ENCODE data around the gene TOR2A. TPM values are rescaled to one million over a fixed set of nuclear protein-coding genes. Genes with fewer than 3 reads are reported as not detected.

TOR2A gene
- polyA plus RNA-seq, 4 donors, result 12.4 to 19.1 (median 16.6) TPM

DNA sequence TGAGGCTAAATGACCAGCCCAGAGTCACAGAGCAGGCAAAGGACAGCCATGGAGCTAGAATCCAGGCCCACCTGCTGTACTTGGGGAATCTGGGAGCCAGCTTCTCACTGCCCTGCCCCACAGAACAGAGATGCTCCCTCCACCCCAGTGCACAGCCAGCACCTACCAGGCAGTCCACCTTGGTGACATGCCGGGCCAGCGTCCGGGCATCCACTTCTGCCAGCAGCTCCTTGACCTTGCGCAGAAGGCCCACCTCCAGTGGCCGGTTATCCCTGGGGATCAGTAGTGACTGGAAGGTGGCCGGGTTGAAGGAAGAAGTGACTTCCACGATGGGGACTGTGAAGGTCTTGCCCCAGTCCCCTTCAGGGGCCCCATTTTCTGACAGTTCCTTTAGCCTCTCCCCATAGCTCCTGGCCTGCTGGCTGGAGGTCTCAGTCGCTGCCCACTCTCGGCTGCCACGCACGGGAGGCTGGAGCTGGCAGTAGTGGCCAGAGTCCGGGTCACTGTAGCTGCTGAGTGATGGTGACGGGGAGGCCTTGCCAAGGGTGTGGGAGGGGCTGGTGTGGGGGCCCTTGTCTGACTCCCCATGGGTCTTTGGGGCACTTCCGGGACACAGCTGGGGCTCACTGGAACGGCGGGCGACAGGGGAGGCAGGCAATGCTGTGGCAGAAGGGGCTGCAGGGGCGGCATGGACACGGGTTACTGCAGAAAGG is 9.5 kb upstream of the TOR2A start:
- DNase-seq (ENCODE audit: low read depth in 4 of 4, low spot score in 3 of 4), result no peak

DNA sequence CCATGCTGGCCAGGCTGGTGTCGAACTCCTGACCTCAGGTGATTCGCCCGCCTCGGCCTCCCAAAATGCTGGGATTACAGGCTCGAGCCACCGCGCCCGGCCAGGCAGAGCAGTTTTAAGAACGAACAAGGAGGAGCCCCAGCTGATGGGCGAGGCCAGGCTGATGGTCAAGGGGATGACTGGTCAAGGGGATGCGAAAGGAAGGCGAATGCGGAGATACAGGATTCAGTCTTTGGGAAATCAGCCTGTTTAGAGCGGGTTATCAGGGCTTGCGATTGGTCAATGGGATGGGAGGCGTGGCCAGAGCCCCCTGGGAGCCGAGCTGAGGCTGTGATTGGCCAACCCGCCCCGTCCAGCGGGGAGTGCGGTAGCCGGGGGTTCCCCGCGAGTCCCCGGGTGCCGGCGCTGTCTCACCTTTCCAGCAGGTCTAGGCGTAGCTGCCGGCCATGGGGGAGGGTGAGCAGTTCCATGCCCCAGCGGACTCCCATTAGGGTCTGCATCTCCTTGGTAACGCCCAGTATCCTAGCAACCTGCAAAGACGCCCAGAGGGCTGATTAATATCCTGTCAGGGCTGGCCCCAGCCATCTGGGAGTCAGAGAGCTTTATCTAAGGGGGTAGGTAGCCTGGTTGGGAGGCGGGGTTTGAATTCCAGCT is 7.5 kb upstream of the TOR2A start:
- peak in 3 of 4 donors; percentile 61 to 71 (median 69) for DNase-seq (ENCODE audit: low read depth in 4 of 4, low spot score in 3 of 4)

DNA sequence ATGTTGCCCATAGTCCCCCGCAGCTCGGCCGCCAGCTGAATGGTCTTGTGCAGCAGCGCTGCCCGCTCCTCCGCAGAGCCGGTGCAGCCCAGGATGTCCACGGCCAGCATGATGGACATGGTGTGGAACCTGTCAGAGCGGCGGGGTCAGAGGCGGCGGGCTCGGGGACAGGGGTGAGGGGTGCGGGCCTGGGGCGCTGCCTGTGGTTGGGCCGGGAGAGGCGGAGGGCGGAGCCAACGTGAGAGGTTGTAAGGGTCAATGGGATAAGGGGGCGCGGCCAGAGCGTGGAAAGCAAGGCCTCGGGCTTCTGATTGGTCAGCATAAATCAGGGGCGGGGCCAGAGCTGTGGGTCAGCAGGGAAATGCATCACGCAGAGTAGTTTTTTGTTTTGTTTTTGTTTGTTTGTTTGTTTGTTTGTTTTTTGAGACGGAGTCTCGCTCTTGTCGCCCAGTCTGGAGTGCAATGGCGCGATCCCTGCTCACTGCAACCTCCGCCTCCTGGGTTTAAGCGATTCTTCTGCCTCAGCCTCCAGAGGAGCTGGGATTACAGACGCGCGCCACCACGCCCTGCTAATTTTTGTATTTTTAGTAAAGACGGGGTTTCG is 6.8 kb upstream of the TOR2A start:
- peak in 1 of 4 donors; percentile 59 for DNase-seq (ENCODE audit: low read depth in 4 of 4, low spot score in 3 of 4)

DNA sequence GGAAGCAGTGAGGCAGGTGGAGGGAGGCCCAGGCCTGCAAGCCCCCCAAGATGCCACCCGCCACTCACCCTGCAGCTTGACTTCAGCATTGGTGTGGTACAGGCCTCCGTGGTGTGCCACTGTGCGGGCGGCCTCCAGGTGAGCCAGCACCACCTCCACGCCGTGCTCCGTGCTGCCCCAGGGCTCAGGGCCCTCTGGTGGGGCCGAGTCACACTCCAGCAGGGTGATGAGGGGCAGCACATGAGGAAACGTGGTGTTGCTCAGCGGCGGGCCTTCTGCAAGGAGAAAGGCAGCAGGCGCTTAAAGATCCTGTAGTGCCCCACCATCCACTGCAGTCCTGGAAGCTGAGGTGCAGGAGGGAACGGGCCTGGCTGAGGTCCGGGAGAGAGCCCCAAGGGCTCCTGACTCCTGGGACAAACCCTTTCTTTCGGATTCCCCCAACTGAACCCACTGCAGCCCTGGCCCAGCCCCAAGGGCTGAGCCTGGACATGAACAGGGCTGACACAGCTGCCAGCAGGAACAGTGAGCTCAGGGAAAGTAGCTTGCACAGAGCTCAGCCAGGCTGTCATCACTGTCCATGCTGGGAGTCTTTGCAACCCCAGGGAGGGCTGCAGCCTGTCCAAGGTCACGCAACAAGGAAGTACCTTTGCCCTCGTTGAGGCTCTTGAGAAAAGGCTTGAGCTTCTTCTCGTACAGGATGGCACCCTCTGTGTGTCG is 4.7 kb upstream of the TOR2A start:
- no peak for DNase-seq (ENCODE audit: low read depth in 4 of 4, low spot score in 3 of 4)

DNA sequence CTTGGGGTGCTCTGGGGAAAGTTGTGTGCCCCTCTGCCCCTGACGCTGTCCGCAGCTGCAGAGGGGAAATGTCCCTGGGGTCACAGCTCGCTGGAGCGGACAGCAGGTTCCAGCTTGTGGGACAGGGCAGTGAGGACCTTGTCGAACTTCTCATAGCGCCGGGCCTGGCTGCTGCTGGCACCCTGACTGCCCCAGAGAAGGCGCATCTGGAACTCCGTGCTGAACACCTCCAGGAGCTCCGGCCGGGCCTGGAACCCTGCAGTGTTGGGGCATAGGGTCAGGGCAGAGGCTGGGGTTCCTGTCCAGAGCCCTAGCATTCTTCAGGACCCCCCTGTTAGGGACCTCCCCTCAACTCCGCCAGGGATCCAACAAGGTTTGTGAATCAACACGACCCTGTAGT is 3.6 kb upstream of the TOR2A start:
- DNase-seq (ENCODE audit: low read depth in 4 of 4, low spot score in 3 of 4), result no peak

DNA sequence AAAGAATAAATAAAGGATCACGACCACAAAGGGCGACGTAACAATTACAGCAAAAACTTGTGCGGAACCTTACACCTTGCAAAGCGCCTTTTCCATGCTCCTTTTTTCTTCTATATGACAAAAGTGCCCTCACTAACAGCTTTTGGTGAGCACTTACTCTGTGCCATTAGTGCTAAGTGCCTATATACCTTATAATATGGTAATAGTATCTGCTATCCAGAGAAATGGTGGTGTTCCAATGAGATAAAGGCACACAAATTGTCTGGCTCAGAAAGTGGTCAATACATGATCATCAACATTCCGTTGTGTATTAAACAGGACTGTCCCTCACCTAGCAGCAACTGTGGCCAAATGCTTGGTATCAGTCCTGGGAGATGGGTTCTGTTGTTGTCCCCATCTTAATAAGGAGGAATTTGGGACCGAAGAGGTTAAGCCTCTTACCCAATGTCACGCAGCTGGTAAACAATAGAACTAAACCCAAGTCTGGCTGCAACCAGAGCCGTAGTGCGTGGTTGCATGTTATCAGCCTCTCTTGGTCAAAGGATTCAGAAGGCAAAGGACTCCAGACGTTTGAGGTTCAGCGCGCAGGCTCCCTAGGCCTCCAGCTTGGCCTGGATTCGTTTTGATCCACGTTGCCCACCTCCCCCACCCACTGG is 564 bp upstream of the TOR2A start:
- no peak for DNase-seq (ENCODE audit: low read depth in 4 of 4, low spot score in 3 of 4)

DNA sequence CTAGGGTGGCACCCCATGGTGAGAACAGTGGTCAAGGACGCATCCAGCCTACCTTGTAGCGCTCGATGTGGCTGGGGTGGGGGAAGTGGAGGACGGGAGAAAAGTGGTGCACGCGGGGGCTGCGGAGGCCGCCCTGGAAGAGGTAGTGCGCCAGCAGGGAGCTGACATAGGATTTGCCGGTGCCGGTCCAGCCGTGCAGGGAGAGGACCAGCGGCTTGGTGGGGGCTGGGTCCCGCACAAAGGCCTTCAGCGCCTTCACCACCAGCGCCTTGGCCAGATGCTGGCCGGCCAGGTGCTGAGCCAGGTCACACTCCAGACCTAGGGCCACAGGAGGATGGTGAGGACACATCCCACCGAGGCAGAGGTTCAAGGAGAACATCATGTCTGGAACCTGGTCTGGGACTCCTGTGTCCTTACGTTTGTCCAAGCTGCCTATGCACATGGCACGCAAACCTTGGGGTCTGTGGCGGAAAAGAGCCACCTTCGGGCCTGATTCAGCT is 797 bp downstream of the TOR2A start:
- no peak for DNase-seq (ENCODE audit: low read depth in 4 of 4, low spot score in 3 of 4)

DNA sequence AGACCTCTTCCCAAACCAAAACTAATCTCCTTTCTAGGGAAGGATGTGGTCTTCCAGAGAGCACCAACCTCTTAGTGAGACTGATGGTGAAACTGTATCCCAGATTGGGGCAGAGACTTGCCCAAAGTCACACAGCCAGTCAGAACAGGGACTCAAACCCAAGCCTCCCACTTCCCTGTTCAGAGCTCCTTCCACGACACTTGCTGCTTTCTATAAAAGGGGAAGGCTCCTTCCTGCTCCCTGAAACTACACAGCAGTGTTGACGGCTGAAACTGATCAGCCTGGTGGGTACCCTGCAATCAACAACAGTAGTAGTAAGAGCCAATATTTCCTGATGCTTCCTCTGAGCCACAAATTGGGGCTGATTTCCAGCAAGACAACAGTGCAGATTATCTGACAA is 1.5 kb downstream of the TOR2A start:
- DNase-seq (ENCODE audit: low read depth in 4 of 4, low spot score in 3 of 4), result no peak

DNA sequence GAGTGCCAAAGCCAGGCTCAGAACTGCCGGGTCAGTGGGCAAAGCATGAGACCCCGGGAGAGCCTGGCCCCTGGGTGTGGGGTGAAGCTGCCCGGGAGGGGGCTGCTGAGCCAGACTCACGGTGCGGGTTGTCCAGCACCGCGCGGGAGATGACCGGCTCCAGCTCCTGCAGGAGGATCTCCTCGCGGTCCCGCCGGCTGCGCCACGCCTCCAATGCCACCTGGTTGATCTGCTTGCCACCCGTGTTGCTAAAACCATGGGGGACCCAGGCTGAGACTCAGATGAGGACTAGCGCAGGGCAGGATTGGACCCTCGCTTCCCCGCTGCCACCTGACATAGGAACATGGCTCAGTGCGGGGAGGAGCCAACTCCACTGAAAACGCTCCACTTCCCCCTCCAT is 2.6 kb downstream of the TOR2A start:
- DNase-seq (ENCODE audit: low read depth in 4 of 4, low spot score in 3 of 4), result no peak

DNA sequence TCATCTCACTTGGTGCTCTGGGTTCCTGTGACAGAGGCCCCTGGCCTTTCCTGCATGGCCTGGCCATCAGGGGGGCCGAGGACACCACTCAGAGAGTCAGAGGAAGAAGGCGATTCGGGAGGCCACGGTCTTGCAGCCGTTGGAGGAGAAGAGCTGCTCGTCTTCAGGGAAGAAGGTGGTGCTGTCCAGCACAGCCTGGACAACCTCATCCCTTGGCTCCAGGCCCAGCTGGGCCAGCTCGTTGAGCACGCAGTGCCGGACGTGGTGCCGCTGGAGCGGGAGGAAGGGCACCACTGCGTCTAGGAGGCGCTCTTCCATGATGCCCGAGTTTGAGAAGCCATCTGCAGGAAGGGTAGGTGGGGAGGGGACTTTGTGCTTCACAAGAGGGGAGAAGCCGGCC is 3.2 kb downstream of the TOR2A start:
- no peak for DNase-seq (ENCODE audit: low read depth in 4 of 4, low spot score in 3 of 4)

DNA sequence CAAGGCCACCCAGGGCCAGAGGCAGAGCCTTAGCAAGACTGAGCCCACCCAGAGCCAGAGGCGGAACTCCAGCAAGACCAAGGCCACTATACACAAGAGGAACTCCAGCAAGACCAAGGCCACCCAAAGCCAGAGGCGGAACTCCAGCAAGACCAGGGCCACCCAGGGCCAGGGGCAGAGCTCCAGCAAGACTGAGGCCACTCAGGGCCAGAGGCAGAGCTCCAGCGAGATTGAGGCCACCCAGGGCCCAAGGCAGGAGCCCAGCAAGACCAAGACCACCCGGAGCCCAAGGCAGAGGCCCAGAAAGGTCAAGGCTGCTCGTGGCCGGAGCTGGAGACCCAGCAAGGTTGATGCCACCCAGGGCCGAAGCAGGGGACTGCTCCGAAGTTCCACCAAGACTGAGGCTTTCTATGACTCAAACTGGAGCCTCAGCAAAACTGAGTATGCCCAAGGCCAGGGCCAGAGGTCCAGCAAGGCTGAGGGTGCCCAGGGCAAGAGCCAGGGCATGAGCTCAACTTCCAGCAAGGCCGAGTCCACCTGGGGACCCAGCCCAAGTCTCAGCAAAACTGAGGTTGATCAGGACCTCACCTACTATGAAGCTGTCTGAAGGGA is 4.2 kb downstream of the TOR2A start:
- DNase-seq (ENCODE audit: low read depth in 4 of 4, low spot score in 3 of 4), result no peak

DNA sequence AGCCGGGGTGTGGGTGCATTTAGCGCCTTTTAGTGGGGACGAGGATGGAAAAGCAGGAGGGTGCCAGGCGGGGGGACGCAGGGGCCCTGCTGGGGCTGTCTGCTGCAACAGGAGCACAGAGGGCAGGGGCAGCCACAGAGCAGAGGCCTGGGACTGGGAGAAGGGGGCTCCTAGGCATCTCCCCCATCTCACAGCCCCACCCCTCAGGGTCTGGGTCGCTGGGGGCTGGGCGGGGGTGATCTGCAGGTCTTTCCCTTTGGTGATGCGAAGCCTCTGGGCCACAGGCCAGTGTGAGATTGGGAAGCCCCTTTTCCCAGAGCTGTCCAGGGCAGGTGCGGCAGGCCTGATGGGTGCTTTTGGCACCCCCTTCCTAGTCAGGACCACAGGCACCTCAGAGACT is 4.8 kb downstream of the TOR2A start:
- no peak for DNase-seq (ENCODE audit: low read depth in 4 of 4, low spot score in 3 of 4)

DNA sequence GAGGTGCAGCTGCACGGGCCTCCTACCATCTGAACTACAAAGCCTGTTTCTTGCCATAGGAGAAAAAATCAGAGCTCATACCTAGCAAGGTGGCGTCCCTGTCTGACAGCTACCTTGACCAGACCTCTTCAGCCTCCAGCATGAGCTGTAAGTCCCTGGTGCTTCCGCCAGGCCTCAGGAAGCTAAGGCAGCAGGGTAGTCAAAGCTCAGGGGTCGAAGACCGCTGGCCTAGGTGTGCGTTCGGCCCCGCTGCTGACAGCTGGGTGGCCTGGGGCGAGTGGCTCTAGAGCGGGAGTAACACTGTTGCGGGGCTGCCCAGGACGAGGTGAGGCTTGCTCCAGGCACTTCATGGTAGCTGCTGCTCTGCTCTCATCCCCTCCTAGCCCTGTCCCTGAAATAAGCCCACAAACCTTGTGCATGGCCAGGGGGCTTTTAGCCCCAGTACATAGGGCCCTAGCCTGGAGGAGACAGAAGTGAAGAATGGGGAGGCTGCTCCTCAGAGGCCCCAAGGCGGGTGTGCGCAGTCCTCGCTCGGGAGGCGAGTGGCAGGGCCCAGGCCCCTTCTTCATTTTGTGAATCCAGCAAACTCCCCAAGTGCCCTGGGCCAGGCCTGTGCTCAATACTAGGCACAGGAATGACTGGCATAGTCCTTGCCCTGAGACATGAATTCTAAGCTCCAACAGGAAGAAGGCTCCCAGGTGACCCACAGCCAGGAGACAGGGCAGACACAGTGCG is 5.4 kb downstream of the TOR2A start:
- no peak for DNase-seq (ENCODE audit: low read depth in 4 of 4, low spot score in 3 of 4)

DNA sequence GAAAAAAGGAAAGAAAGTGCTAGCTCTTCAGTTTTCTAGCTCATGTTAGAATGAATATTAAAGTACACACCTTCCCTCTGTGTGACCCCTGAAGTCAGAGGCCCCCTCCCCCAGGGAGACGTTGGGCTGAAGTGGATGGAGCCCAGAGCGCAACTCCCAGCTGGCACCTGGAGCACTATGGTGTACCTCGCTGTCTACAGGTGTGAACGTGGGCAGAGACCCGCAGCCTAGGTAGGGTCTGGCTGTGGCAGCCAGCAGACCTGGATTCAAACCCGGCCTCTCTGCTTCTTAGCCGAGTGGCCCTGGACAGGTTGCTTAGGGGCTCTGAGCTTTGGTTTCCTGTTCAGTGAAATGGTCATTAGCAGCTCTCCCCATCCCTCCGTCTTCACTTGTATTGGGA is 6.3 kb downstream of the TOR2A start:
- DNase-seq (ENCODE audit: low read depth in 4 of 4, low spot score in 3 of 4), result no peak

DNA sequence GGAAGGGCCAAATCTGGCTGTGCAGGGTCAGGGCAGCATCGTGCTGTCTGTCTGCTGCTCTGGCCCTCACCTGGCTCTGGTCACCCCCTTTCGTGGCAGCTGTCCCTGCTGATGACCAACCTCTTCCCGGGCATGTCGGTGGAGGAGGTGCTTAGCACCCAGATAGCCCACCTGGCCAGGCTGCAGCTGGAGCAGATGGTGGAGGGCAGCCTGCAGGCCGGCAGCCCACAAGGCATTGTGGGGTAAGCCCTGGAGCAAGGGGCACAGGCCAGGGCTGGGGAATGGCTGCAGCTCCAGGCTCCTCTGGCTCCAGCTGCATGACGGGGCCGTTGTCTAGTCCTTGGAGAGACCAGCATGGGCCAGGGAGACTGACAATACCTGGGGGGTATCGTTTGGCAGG is 8.2 kb downstream of the TOR2A start:
- DNase-seq (ENCODE audit: low read depth in 4 of 4, low spot score in 3 of 4), result no peak

DNA sequence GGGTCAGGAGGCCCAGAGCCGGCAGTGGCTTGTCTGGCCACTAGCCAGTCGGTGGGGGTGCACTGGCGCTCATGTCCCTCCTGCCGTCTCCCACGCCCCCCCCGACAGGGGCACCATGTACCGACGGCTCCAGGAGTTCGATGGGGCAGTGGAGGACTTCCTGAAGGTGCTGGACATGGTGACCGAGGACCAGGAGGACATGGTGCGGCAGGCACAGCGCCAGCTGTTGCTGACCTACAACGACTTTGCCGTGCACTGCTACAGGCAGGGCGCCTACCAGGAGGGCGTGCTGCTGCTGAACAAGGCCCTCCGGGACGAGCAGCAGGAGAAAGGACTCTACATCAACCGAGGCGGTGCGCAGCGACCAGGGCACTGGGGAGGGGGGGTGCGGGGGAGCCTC is 11.1 kb downstream of the TOR2A start:
- DNase-seq (ENCODE audit: low read depth in 4 of 4, low spot score in 3 of 4), result no peak

DNA sequence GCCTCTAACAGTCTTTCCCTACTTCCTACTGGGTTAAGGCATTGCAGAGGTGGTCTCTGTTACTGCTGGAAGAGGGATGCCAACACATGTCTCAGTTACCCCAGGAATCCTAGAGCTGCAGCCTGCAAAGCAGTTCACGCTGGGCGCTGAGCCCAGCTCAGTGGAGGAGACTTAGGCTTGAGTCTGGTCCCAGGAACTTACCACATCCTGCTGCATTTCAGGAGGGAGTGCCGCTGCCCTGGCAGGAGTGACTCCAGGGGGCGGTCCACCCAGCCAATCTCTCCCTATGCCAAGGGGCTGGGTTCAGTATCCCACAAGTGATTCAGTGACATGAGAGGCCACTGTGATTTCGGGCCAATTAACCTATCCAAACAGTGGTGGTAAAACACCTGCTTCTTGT is 11.7 kb downstream of the TOR2A start:
- no peak for DNase-seq (ENCODE audit: low read depth in 4 of 4, low spot score in 3 of 4)

DNA sequence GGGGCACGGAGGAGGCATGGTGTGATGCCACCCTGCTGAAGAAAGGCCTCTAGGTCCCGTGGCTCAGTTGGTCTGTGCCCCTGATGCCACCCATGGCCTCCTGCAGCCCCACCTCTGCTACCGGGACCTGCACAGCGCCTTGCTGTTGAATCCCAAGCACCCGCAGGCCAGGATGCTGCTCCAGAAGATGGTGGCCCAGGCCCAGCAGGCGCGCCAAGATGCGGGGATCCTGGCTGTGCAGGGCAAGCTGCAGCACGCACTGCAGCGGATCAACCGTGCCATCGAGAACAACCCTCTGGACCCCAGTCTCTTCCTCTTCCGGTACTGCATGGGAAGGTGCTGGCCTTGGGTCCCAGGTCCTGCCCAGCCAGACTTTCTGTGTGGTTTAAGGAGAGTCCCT is 12.1 kb downstream of the TOR2A start:
- no peak for DNase-seq (ENCODE audit: low read depth in 4 of 4, low spot score in 3 of 4)

DNA sequence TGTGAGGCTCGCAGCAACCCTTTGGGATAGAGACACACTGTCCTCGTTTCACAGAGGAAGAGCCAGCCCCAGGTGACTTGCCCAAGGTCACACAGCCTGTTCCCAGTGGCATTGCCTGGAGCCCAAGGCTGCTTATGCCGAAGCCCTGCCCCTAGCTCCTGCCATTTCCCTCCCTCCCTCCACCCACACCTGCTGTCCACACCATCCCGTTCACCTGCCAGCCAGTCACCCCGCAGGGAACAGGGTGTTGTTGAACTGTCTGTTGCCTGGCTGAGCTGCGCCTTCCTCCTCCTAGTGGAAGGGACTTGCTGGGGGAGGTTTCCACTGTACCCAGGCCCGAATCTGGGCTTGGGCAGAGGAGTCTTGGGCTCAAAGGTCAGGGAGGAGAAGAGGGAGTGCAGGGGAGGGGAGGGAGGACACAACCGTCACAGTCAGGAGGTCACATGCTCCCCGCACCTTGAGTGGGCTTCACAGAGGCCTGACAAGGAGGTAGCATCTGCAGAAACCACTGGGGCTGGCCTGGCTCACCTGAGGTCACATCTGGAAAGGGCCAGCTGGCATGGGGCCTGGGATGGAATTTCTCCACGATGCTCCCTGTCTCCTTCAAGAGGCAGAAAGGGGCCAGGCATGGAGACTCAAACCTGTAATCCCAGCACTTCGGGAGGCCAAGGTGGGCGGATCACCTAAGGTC is 12.9 kb downstream of the TOR2A start:
- no peak for DNase-seq (ENCODE audit: low read depth in 4 of 4, low spot score in 3 of 4)
